NK-92 (cell line): Measurements from ENCODE around the gene CUX1.
"Not testable (repeated sequence)": the region's sequence is repeated elsewhere in the genome, so short reads cannot be mapped to it uniquely, and the experiment has no call there.

ENCODE experiments used
- DNase-seq: peaks from one replicate; lab custom pipeline; 2025; ENCODE audit not compliant: unreplicated experiment; lab: John Stamatoyannopoulos, UW

The CUX1 gene

GRCh38 chr7:102294589-102294988, 477.2 kb downstream of the CUX1 start:
- DNase-seq: no peak

GRCh38 chr7:102295346-102296178, 478.1 kb downstream of the CUX1 start:
- DNase-seq: no peak

- no peak for DNase-seq
Observed at GRCh38 chr7:102296179-102296438, 478.7 kb downstream of the CUX1 start.

- no peak for DNase-seq
Observed at GRCh38 chr7:102296514-102296913, 479.1 kb downstream of the CUX1 start.

GRCh38 chr7:102297487-102298218, 480.2 kb downstream of the CUX1 start:
- DNase-seq: no peak

GRCh38 chr7:102300643-102301221, 483.3 kb downstream of the CUX1 start:
- DNase-seq: no peak

- DNase-seq: not testable (repeated sequence)
Observed at GRCh38 chr7:102301367-102301766, 483.9 kb downstream of the CUX1 start.

- DNase-seq: no peak
Observed at GRCh38 chr7:102302025-102302424, 484.6 kb downstream of the CUX1 start.

GRCh38 chr7:102303669-102304422, 486.4 kb downstream of the CUX1 start:
- DNase-seq: no peak

- no peak for DNase-seq
Observed at GRCh38 chr7:102304668-102305067, 487.2 kb downstream of the CUX1 start.

- DNase-seq: no peak
Observed at GRCh38 chr7:102305414-102306268, 488.2 kb downstream of the CUX1 start.

- DNase-seq: no peak
Observed at GRCh38 chr7:102306916-102307677, 489.7 kb downstream of the CUX1 start.

- DNase-seq: no peak
Observed at GRCh38 chr7:102310414-102310815, 493.0 kb downstream of the CUX1 start.

GRCh38 chr7:102312317-102312716, 494.9 kb downstream of the CUX1 start:
- no peak for DNase-seq

- DNase-seq: no peak
Observed at GRCh38 chr7:102313997-102314780, 496.8 kb downstream of the CUX1 start.

GRCh38 chr7:102317231-102318059, 500.0 kb downstream of the CUX1 start:
- DNase-seq: no peak

- no peak for DNase-seq
Observed at GRCh38 chr7:102318482-102318971, 501.1 kb downstream of the CUX1 start.

- DNase-seq: no peak
Observed at GRCh38 chr7:102319671-102320070, 502.2 kb downstream of the CUX1 start.
